ENCODE measurements around the gene SOX18. TPM values are rescaled to one million over a fixed set of nuclear protein-coding genes. Genes with fewer than 3 reads are reported as not detected.

Gene SOX18
- total and polyA plus RNA-seq, 2 of the 13 experiments (the other 11 are each of a cell fraction or from before 2014, with no cell fraction given), result 1.6 to 1.9 TPM

DNA sequence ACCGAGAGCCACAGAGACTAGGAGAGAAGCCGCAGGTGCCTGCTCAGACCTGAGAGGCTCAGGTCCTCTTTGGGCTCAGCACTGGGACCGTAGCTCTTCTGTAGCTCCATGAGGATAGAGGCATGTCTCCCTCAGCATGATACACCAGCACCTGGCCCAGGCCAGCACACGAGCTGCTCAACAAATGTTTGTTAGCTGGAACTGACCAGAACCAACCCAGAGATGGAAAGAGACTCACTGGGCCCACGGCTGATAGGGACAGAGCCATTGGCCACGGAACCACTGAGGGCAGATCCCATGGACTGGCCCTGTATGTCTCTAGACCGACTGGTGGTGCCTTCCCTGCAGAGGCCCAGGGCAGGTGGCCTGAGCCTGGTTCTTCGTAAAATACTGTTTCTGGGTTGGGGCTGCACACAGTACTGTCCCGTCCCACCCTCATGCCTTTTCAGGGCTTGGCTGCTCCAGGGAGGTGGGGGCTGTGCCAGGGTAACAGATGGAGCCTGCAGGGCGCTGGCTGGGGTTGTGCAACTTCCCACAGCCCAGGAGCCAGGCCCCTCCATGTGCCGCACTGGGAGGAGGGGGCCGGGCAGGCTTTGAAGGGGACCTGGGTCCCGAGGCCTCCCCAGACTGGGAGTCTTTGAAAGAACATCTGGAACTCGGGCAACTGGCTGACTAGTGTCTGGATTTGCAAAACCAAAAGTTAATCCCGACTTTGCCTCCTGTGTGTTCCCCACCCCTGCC lies 8.2 kb downstream of the SOX18 start (continued):
- TF ChIP-seq, protein P1, sequence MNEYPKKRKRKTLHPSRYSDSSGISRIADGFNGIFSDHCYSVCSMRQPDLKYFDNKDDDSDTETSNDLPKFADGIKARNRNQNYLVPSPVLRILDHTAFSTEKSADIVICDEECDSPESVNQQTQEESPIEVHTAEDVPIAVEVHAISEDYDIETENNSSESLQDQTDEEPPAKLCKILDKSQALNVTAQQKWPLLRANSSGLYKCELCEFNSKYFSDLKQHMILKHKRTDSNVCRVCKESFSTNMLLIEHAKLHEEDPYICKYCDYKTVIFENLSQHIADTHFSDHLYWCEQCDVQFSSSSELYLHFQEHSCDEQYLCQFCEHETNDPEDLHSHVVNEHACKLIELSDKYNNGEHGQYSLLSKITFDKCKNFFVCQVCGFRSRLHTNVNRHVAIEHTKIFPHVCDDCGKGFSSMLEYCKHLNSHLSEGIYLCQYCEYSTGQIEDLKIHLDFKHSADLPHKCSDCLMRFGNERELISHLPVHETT (CRISPR knock-in tag; conservative IDR thresholded peaks at IDR 0.05), result 0 out of 2 replicates have a peak, but pooled peaks have one; percentile 27
- TF ChIP-seq ZSCAN31 (CRISPR knock-in tag; IDR thresholded peaks at IDR 0.05; ENCODE audit: low read depth) (no peak), SNAPC2 (CRISPR knock-in tag; IDR thresholded peaks at IDR 0.05) (0 out of 2 replicates have a peak, but pooled peaks have one; percentile 84), EEA1 (CRISPR knock-in tag; IDR thresholded peaks at IDR 0.05; ENCODE audit: borderline replicate concordance) (no peak), ZNF749 (CRISPR knock-in tag; IDR thresholded peaks at IDR 0.05; ENCODE audit: borderline replicate concordance) (no peak; the same call in 1 of the 2 replicates), POLR2AphosphoS2 (IDR thresholded peaks at IDR 0.05; ENCODE audit: low read depth, low read length) (no peak), GABPA (IDR thresholded peaks at IDR 0.05; ENCODE audit: low read depth, low read length) (no peak), GABPA (CRISPR knock-in tag; IDR thresholded peaks at IDR 0.05; ENCODE audit: low read depth) (0 out of 2 replicates have a peak, but pooled peaks have one; percentile 6), ZSCAN9 (CRISPR knock-in tag; IDR thresholded peaks at IDR 0.05; ENCODE audit: borderline replicate concordance) (no peak), KDM5A (IDR thresholded peaks at IDR 0.05; ENCODE audit: borderline replicate concordance, low read length) (no peak), SIX4 (CRISPR knock-in tag; IDR thresholded peaks at IDR 0.05) (peak; percentile 61; the same call in 1 of the 2 replicates), GPN1 (CRISPR knock-in tag; IDR thresholded peaks at IDR 0.05; ENCODE audit: borderline replicate concordance) (0 out of 2 replicates have a peak, but pooled peaks have one; percentile 21), ZBTB8A (CRISPR knock-in tag; IDR thresholded peaks at IDR 0.05; ENCODE audit: borderline replicate concordance, low read depth) (peak; percentile 92; the same call in 1 of the 2 replicates), ZSCAN30 (CRISPR knock-in tag; IDR thresholded peaks at IDR 0.05) (no peak), ISL2 (CRISPR knock-in tag; IDR thresholded peaks at IDR 0.05) (peak; percentile 45), STAT5B (CRISPR knock-in tag; IDR thresholded peaks at IDR 0.05) (peak; percentile 38; the same call in 1 of the 2 replicates), MAFK (conservative IDR thresholded peaks at IDR 0.05 in 1 of 2, IDR thresholded peaks at IDR 0.05 in 1 of 2; ENCODE audit: low read length in 2 of 2) (no peak), KMT2B (CRISPR knock-in tag; IDR thresholded peaks at IDR 0.05) (no peak), ZNF598 (CRISPR knock-in tag; IDR thresholded peaks at IDR 0.05; ENCODE audit: borderline replicate concordance) (peak; percentile 90)
- TF ChIP-seq, protein P2, sequence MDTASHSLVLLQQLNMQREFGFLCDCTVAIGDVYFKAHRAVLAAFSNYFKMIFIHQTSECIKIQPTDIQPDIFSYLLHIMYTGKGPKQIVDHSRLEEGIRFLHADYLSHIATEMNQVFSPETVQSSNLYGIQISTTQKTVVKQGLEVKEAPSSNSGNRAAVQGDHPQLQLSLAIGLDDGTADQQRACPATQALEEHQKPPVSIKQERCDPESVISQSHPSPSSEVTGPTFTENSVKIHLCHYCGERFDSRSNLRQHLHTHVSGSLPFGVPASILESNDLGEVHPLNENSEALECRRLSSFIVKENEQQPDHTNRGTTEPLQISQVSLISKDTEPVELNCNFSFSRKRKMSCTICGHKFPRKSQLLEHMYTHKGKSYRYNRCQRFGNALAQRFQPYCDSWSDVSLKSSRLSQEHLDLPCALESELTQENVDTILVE (CRISPR knock-in tag; IDR thresholded peaks at IDR 0.05), result no peak
- TF ChIP-seq, protein P3, sequence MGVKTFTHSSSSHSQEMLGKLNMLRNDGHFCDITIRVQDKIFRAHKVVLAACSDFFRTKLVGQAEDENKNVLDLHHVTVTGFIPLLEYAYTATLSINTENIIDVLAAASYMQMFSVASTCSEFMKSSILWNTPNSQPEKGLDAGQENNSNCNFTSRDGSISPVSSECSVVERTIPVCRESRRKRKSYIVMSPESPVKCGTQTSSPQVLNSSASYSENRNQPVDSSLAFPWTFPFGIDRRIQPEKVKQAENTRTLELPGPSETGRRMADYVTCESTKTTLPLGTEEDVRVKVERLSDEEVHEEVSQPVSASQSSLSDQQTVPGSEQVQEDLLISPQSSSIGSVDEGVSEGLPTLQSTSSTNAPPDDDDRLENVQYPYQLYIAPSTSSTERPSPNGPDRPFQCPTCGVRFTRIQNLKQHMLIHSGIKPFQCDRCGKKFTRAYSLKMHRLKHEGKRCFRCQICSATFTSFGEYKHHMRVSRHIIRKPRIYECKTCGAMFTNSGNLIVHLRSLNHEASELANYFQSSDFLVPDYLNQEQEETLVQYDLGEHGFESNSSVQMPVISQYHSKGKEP (CRISPR knock-in tag; IDR thresholded peaks at IDR 0.05), result 0 out of 2 replicates have a peak, but pooled peaks have one; percentile 37
- TF ChIP-seq, protein P4, sequence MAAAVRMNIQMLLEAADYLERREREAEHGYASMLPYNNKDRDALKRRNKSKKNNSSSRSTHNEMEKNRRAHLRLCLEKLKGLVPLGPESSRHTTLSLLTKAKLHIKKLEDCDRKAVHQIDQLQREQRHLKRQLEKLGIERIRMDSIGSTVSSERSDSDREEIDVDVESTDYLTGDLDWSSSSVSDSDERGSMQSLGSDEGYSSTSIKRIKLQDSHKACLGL (CRISPR knock-in tag; IDR thresholded peaks at IDR 0.05), result no peak
- TF ChIP-seq, protein P5, sequence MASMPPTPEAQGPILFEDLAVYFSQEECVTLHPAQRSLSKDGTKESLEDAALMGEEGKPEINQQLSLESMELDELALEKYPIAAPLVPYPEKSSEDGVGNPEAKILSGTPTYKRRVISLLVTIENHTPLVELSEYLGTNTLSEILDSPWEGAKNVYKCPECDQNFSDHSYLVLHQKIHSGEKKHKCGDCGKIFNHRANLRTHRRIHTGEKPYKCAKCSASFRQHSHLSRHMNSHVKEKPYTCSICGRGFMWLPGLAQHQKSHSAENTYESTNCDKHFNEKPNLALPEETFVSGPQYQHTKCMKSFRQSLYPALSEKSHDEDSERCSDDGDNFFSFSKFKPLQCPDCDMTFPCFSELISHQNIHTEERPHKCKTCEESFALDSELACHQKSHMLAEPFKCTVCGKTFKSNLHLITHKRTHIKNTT (CRISPR knock-in tag; IDR thresholded peaks at IDR 0.05), result 0 out of 2 replicates have a peak, but pooled peaks have one; percentile 23

All from HepG2 (cell line).